ENCODE data around the gene TIMP3.

DNA sequence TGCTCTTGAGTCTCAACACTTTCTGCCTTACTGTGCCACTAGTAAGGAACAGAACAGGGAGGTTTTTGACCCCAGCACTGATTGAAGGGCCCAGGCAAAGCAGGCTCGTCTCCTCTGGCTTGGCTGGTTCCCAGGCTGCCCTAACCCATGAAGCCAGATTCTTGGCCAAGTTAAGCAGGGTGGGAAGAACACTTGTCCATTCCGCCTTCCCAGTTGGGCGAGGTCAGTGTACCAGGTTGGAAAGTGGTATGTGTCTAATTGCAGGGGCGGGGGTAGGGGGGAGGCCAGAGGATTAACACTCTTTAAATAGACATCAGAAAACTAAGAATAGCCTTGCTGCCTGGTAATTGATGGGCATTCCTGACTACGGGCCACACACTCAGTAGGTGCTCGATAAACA is 14.4 kb downstream of the TIMP3 start:
- TF ChIP-seq, protein P1, sequence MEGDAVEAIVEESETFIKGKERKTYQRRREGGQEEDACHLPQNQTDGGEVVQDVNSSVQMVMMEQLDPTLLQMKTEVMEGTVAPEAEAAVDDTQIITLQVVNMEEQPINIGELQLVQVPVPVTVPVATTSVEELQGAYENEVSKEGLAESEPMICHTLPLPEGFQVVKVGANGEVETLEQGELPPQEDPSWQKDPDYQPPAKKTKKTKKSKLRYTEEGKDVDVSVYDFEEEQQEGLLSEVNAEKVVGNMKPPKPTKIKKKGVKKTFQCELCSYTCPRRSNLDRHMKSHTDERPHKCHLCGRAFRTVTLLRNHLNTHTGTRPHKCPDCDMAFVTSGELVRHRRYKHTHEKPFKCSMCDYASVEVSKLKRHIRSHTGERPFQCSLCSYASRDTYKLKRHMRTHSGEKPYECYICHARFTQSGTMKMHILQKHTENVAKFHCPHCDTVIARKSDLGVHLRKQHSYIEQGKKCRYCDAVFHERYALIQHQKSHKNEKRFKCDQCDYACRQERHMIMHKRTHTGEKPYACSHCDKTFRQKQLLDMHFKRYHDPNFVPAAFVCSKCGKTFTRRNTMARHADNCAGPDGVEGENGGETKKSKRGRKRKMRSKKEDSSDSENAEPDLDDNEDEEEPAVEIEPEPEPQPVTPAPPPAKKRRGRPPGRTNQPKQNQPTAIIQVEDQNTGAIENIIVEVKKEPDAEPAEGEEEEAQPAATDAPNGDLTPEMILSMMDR (conservative IDR thresholded peaks at IDR 0.05; ENCODE audit: low read depth, low read length) = no peak
- no peak for TF ChIP-seq MAFK (IDR thresholded peaks at IDR 0.05; ENCODE audit: low read depth, low read length)
- no peak for TF ChIP-seq MXI1 (IDR thresholded peaks at IDR 0.05; ENCODE audit: borderline replicate concordance, low read depth, low read length)
- no peak for TF ChIP-seq MAZ (IDR thresholded peaks at IDR 0.05; ENCODE audit: borderline replicate concordance, low read depth, low read length)
- TF ChIP-seq FOS (IDR thresholded peaks at IDR 0.05; ENCODE audit: low read depth, low read length) = no peak
- no peak for TF ChIP-seq POLR2A (IDR thresholded peaks at IDR 0.05; ENCODE audit: low read depth, low read length)
- no peak for TF ChIP-seq RAD21 (IDR thresholded peaks at IDR 0.05; ENCODE audit: low read length)
- no peak for TF ChIP-seq USF2 (IDR thresholded peaks at IDR 0.05; ENCODE audit: low read depth, low read length)
- no peak for TF ChIP-seq RFX5 (IDR thresholded peaks at IDR 0.05; ENCODE audit: low read depth, low read length)
- TF ChIP-seq CHD1 (IDR thresholded peaks at IDR 0.05; ENCODE audit: low read depth, low read length) = no peak

All from IMR-90 (cell line).